IMR-90 (cell line): ENCODE measurements around the gene PLCXD1. TPM values are rescaled to one million over a fixed set of nuclear protein-coding genes. Genes with fewer than 3 reads are reported as not detected.

Experiments used
- ATAC-seq: fragments of 200-7000 bp; cut with Tn5 transposase; 2 replicates; pipeline ENCODE4 v1.9.1; 2020; ENCODE audit warnings: low read depth, mild to moderate bottlenecking, moderate library complexity
- BruUV-seq: library from RNA; stranded (reverse); fragments of 400-500 nt; replicated peaks from 2 replicates; lab custom pipeline; 2021; lab: Mats Ljungman, UMichigan
- CTCF ChIA-PET: fragments of 300-600 bp; formaldehyde crosslinking; extraction: SDS; loops from one replicate; lab custom pipeline; 2021; ENCODE audit warnings: antibody characterized with exemption; lab: Yijun Ruan, JAX
- POLR2A ChIA-PET: fragments of 300-600 bp; sonication (Branson Sonifier 250); formaldehyde crosslinking; loops from one replicate; lab custom pipeline; 2022; ENCODE audit warnings: antibody characterized with exemption; ENCODE audit not compliant: unreplicated experiment; lab: Charles Lee
- DNase-seq: peaks from one replicate; pipeline ENCODE4 v3.0.0; 2013
- H2AFZ ChIP-seq: replicated peaks from 2 replicates; pipeline ENCODE3; 2013; ENCODE audit warnings: low read length, mild to moderate bottlenecking; ENCODE audit not compliant: poor library complexity
- H2AK5ac ChIP-seq: 2 replicates; pipeline ENCODE4 v1.6.1; 2013; ENCODE audit warnings: low read depth, low read length, inconsistent platforms
- H2AK9ac ChIP-seq: replicated peaks from 2 replicates; pipeline ENCODE3; 2013; ENCODE audit warnings: mild to moderate bottlenecking, low read depth, low read length, moderate library complexity; ENCODE audit not compliant: poor library complexity
- H2BK120ac ChIP-seq: 2 replicates; pipeline ENCODE4 v1.6.1; 2013; ENCODE audit warnings: low read depth, low read length, inconsistent platforms
- H2BK15ac ChIP-seq: 3 replicates; pipeline ENCODE4 v1.6.1; 2013; ENCODE audit warnings: low read depth, low read length, inconsistent platforms
- H2BK20ac ChIP-seq: 2 replicates; pipeline ENCODE4 v1.6.1; 2013; ENCODE audit warnings: low read depth, mild to moderate bottlenecking, inconsistent platforms, low read length, moderate library complexity
- H2BK5ac ChIP-seq: 2 replicates; pipeline ENCODE4 v1.6.1; 2013; ENCODE audit warnings: mild to moderate bottlenecking, low read depth, low read length, inconsistent platforms; ENCODE audit not compliant: poor library complexity, severe bottlenecking
- H3K14ac ChIP-seq: replicated peaks from 2 replicates; pipeline ENCODE4 v1.6.1; 2013; ENCODE audit warnings: low read depth, low read length, inconsistent platforms
- H3K18ac ChIP-seq: 2 replicates; pipeline ENCODE4 v1.6.1; 2013; ENCODE audit warnings: low read depth, low read length, control low read depth
- H3K23ac ChIP-seq: 2 replicates; pipeline ENCODE4 v1.6.1; 2013; ENCODE audit warnings: low read depth, low read length, inconsistent platforms
- H3K27ac ChIP-seq: 2 replicates; pipeline ENCODE4 v1.5.1; 2013; ENCODE audit warnings: mild to moderate bottlenecking, control low read depth, low read length; ENCODE audit not compliant: insufficient read depth
- H3K27me3 ChIP-seq: 2 replicates; pipeline ENCODE4 v1.6.1; 2013; ENCODE audit warnings: low read length; ENCODE audit not compliant: control insufficient read depth, insufficient read depth
- H3K36me3 ChIP-seq: 2 replicates; pipeline ENCODE4 v1.6.1; 2013; ENCODE audit warnings: low read length, mixed read lengths; ENCODE audit not compliant: control insufficient read depth, insufficient read depth
- H3K4ac ChIP-seq: 2 replicates; pipeline ENCODE4 v1.6.1; 2013; ENCODE audit warnings: low read depth, low read length, inconsistent platforms
- H3K4me1 ChIP-seq: 2 replicates; pipeline ENCODE4 v1.6.1; 2013; ENCODE audit warnings: low read length, mixed read lengths; ENCODE audit not compliant: control insufficient read depth, insufficient read depth
- H3K4me2 ChIP-seq: 2 replicates; pipeline ENCODE4 v1.6.1; 2013; ENCODE audit warnings: low read depth, mild to moderate bottlenecking, control low read depth, low read length, moderate library complexity
- H3K4me3 ChIP-seq: 2 replicates; pipeline ENCODE4 v1.5.1; 2013; ENCODE audit warnings: low read depth, mild to moderate bottlenecking, control low read depth, low read length, moderate library complexity; ENCODE audit not compliant: insufficient read depth
- H3K56ac ChIP-seq: 2 replicates; pipeline ENCODE4 v1.6.1; 2013; ENCODE audit warnings: low read length, inconsistent platforms; ENCODE audit not compliant: insufficient read depth; ENCODE audit errors: extremely low read depth
- H3K79me1 ChIP-seq, 2 experiments: 2 replicates each; pipeline ENCODE4 v1.6.1; 2013; ENCODE audit warnings: low read length in 2 of 2, inconsistent platforms in 1 of 2, low read depth in 1 of 2
- H3K9ac ChIP-seq: 2 replicates; pipeline ENCODE4 v1.6.1; 2013; ENCODE audit warnings: low read depth, low read length, control low read depth
- H3K9me1 ChIP-seq: 2 replicates; pipeline ENCODE4 v1.6.1; 2013; ENCODE audit warnings: low read length, inconsistent platforms; ENCODE audit not compliant: insufficient read depth
- H3K9me3 ChIP-seq: 2 replicates; pipeline ENCODE4 v1.6.1; 2013; ENCODE audit warnings: low read length; ENCODE audit not compliant: control insufficient read depth, insufficient read depth
- H4K20me1 ChIP-seq: 2 replicates; pipeline ENCODE4 v1.6.1; 2013; ENCODE audit warnings: low read length, inconsistent platforms; ENCODE audit not compliant: insufficient read depth
- H4K5ac ChIP-seq: 2 replicates; pipeline ENCODE4 v1.6.1; 2013; ENCODE audit warnings: mild to moderate bottlenecking, low read depth, low read length, control low read depth
- H4K8ac ChIP-seq, 2 experiments: 2 replicates each; pipeline ENCODE4 v1.6.1; 2013; ENCODE audit warnings: low read depth in 2 of 2, low read length in 2 of 2, control low read depth in 1 of 2, inconsistent platforms in 1 of 2
- H4K91ac ChIP-seq: 2 replicates; pipeline ENCODE4 v1.6.1; 2013; ENCODE audit warnings: low read depth, low read length, inconsistent platforms; ENCODE audit not compliant: insufficient read depth
- FOS ChIP-seq: fragments of 150-350 bp; IDR thresholded peaks from 2 replicates; pipeline ENCODE4 v1.6.1; 2016; ENCODE audit warnings: low read depth, low read length
- POLR2A ChIP-seq: IDR thresholded peaks from 2 replicates; pipeline ENCODE4 v1.6.1; 2012; ENCODE audit warnings: mild to moderate bottlenecking, low read depth, low read length
- WGBS, 2 experiments: methylation state at CpG; one replicate each; pipeline versions ENCODE4 v1.1.5 to v1.1.7; 2013; ENCODE audit warnings: missing lambda C conversion rate in 2 of 2; ENCODE audit not compliant: insufficient read length in 1 of 2; ENCODE audit errors: extremely low coverage in 2 of 2; 5-methylcytosine and 5-hydroxymethylcytosine counted together
- dilution Hi-C: fragments of 300-500 bp; cut with HindIII; formaldehyde crosslinking; loops from one replicate; pipeline ENCODE4 v1.14.3; 2018; ENCODE audit warnings: low sequenced_read_pairs; ENCODE audit not compliant: unreplicated experiment
- in situ Hi-C: fragments of 300-500 bp; cut with MboI; formaldehyde crosslinking; loops from 3 replicates; pipeline ENCODE4 v1.14.3; 2019; ENCODE audit warnings: low sequenced_read_pairs, inconsistent platforms, mixed read lengths
- intact Hi-C: fragments of 100-400 bp; cut with micrococcal nuclease; formaldehyde crosslinking; loops from 2 replicates; pipeline ENCODE4 v1.10.0; 2022
- polyA plus RNA-seq, 3 experiments: library from polyadenylated mRNA; depleted of rRNA; stranded (reverse); fragments of >200 nt; gene quantifications; 2 replicates each; pipeline ENCODE4 v1.2.3, GENCODE V29; 2012; ENCODE audit warnings: low replicate concordance in 1 of 3
- total RNA-seq: library from RNA; depleted of rRNA; stranded (reverse); fragments of >200 nt; gene quantifications from 2 replicates; pipeline ENCODE4 v1.2.3, GENCODE V29; 2012

Gene PLCXD1
- total and polyA plus RNA-seq, 2 of the 4 experiments (the other 2 are of a cell fraction): 16.7 to 17.7 TPM

- Histone ChIP-seq H3K4me2 (no peak overlapping the region), H3K56ac (no peak overlapping the region), H3K23ac (no peak overlapping the region), H2AK5ac (no peak overlapping the region), H4K5ac (no peak overlapping the region), H3K4ac (no peak overlapping the region), H2AK9ac (no peak overlapping the region), H3K18ac (no peak overlapping the region), H2BK15ac (no peak overlapping the region), H3K9ac (no peak overlapping the region), H3K9me3 (peaks cover 3% of the 10 kb centered on the region; the same call in 1 of the 2 replicates), H3K4me3 (no peak overlapping the region), H3K36me3 (peaks cover 26% of the 10 kb centered on the region; the same call in 1 of the 2 replicates), H2BK20ac (no peak overlapping the region), H3K27ac (no peak overlapping the region), H3K14ac (no peak overlapping the region), H3K79me1 (no peaks in the 10 kb centered on the region), H2BK5ac (no peak overlapping the region), H3K27me3 (no peaks in the 10 kb centered on the region), H4K91ac (no peak overlapping the region), H2BK120ac (no peak overlapping the region), H2AFZ (no peak overlapping the region), H3K4me1 (peaks cover 3% of the 10 kb centered on the region), H4K8ac (no peak overlapping the region), H4K20me1 (no peaks in the 10 kb centered on the region; the same call in 1 of the 2 replicates), H3K9me1 (no peaks in the 10 kb centered on the region)
- intact Hi-C loops (no loop called here), in situ Hi-C loops (no loop called here), dilution Hi-C loops (no loop called here)
- TF ChIP-seq POLR2A (no peak), FOS (no peak)
- no TSS peak for BruUV-seq
- DNase-seq (no peak), ATAC-seq (no peak)
- POLR2A ChIA-PET: no interaction called here
- 75% methylated on average over 8 of the region's 21 CpGs; no CpG with 5 or more reads in 1 of the 2 experiments for WGBS, 2 experiments
- CTCF ChIA-PET: no interaction called here
Observed at GRCh38 chrX:336227-336626, 55.0 kb downstream of the PLCXD1 start.
